ENCODE measurements around the gene ZNF438. TPM values are rescaled to one million over a fixed set of nuclear protein-coding genes. Genes with fewer than 3 reads are reported as not detected.

Gene ZNF438
- total RNA-seq, 4 donors from 2014 or later: 7.7 to 11.2 (median 8.7) TPM

GRCh38 chr10:30878920-30879319, 152.7 kb downstream of the ZNF438 start:
- TF ChIP-seq CTCF (IDR thresholded peaks at IDR 0.05) (no peak), POLR2A (IDR thresholded peaks at IDR 0.05) (no peak)
- intact Hi-C loops (cut with DNase I; ENCODE audit: low total_unique reads): no loop called here
- DNase-seq (ENCODE audit: low spot score in 2 of 2): no peak
- WGBS, 2 donors: 96 to 98% methylated on average over 5 of the region's 5 CpGs
- no peak overlapping the region for H3K4me3 ChIP-seq (ENCODE audit: low read depth, poor library complexity, severe bottlenecking)

GRCh38 chr10:30877111-30877510, 154.6 kb downstream of the ZNF438 start:
- no peak for DNase-seq (ENCODE audit: low spot score in 2 of 2)
- H3K4me3 ChIP-seq (ENCODE audit: low read depth, poor library complexity, severe bottlenecking): no peak overlapping the region
- no peak for TF ChIP-seq POLR2A (IDR thresholded peaks at IDR 0.05)
- TF ChIP-seq CTCF (IDR thresholded peaks at IDR 0.05): no peak
- intact Hi-C loops (cut with DNase I; ENCODE audit: low total_unique reads): no loop called here

GRCh38 chr10:30873411-30873810, 158.3 kb downstream of the ZNF438 start:
- no peak for DNase-seq (ENCODE audit: low spot score in 2 of 2)
- H3K4me3 ChIP-seq (ENCODE audit: low read depth, poor library complexity, severe bottlenecking): no peak overlapping the region
- intact Hi-C loops (cut with DNase I; ENCODE audit: low total_unique reads): no loop called here
- WGBS, 2 donors: 49 to 64% methylated on average over 1 of the region's 1 CpG
- TF ChIP-seq CTCF (IDR thresholded peaks at IDR 0.05): no peak
- TF ChIP-seq POLR2A (IDR thresholded peaks at IDR 0.05): no peak

- WGBS, 2 donors: 94 to 95% methylated on average over 2 of the region's 2 CpGs
- no peak overlapping the region for H3K4me3 ChIP-seq (ENCODE audit: low read depth, poor library complexity, severe bottlenecking)
- intact Hi-C loops (cut with DNase I; ENCODE audit: low total_unique reads): no loop called here
- no peak for TF ChIP-seq POLR2A (IDR thresholded peaks at IDR 0.05)
- DNase-seq (ENCODE audit: low spot score in 2 of 2): no peak
Measured at GRCh38 chr10:30870896-30871295, 160.8 kb downstream of the ZNF438 start.

GRCh38 chr10:30869566-30869965, 162.1 kb downstream of the ZNF438 start:
- DNase-seq (ENCODE audit: low spot score in 2 of 2): no peak
- no peak for TF ChIP-seq CTCF (IDR thresholded peaks at IDR 0.05)
- no peak for TF ChIP-seq POLR2A (IDR thresholded peaks at IDR 0.05)
- intact Hi-C loops (cut with DNase I; ENCODE audit: low total_unique reads): no loop called here

GRCh38 chr10:30868611-30869010, 163.1 kb downstream of the ZNF438 start:
- no peak for DNase-seq (ENCODE audit: low spot score in 2 of 2)
- 82 to 86% methylated on average over 1 of the region's 1 CpG for WGBS, 2 donors
- H3K4me3 ChIP-seq (ENCODE audit: low read depth, poor library complexity, severe bottlenecking): no peak overlapping the region
- TF ChIP-seq CTCF (IDR thresholded peaks at IDR 0.05) (no peak), POLR2A (IDR thresholded peaks at IDR 0.05) (no peak)
- intact Hi-C loops (cut with DNase I; ENCODE audit: low total_unique reads): no loop called here

More at GRCh38 chr10:30869566-30869965, 162.1 kb downstream of the ZNF438 start:
- H3K4me3 ChIP-seq (ENCODE audit: low read depth, poor library complexity, severe bottlenecking): no peak overlapping the region

Data from lower leg skin (tissue), 4 donors.